HepG2 (cell line): ENCODE results near the gene SLC16A3. TPM values are rescaled to one million over a fixed set of nuclear protein-coding genes. Genes with fewer than 3 reads are reported as not detected.

Experiments used
- BCL6 ChIP-seq: IDR thresholded peaks from 2 replicates; pipeline ENCODE4 v1.6.1; 2016; ENCODE audit warnings: missing genetic modification reagents, missing compliant biosample characterization
- CENPBD1 ChIP-seq: sonication (generic); formaldehyde crosslinking; IDR thresholded peaks from 2 replicates; pipeline ENCODE4 v1.8.0; 2022; ENCODE audit warnings: missing genetic modification reagents, low read depth, mild to moderate bottlenecking, borderline replicate concordance
- CHD4 ChIP-seq: fragments of 200-600 bp; sonication (generic); IDR thresholded peaks from 2 replicates; pipeline ENCODE4 v1.7.0; 2017; ENCODE audit warnings: mild to moderate bottlenecking, low read length, borderline replicate concordance
- CREB1 ChIP-seq, 2 experiments: fragments of 450-650 bp in 1 of 2; IDR thresholded peaks; 2 replicates each; pipeline ENCODE4 v1.6.1; 2016 to 2017; ENCODE audit warnings: control low read depth in 1 of 2, mild to moderate bottlenecking in 1 of 2, missing compliant biosample characterization in 1 of 2, missing genetic modification characterization in 1 of 2
- IRF1 ChIP-seq: sonication (generic); formaldehyde crosslinking; IDR thresholded peaks from 2 replicates; pipeline ENCODE4 v1.4.0; 2020; ENCODE audit warnings: low read depth, mild to moderate bottlenecking, missing genetic modification reagents
- KDM3A ChIP-seq: IDR thresholded peaks from 2 replicates; pipeline ENCODE4 v1.6.1; 2018; ENCODE audit warnings: low read depth, missing compliant biosample characterization
- KDM5B ChIP-seq: sonication (generic); formaldehyde crosslinking; IDR thresholded peaks from 2 replicates; pipeline ENCODE4 v1.4.0; 2020; ENCODE audit warnings: missing genetic modification reagents, mild to moderate bottlenecking, borderline replicate concordance
- MIER2 ChIP-seq: IDR thresholded peaks from 2 replicates; pipeline ENCODE4 v1.6.1; 2016; ENCODE audit warnings: missing biosample characterization, missing genetic modification reagents
- ONECUT2 ChIP-seq: sonication (generic); formaldehyde crosslinking; IDR thresholded peaks from 2 replicates; pipeline ENCODE4 v1.4.0; 2020; ENCODE audit warnings: missing genetic modification reagents
- PCBP1 ChIP-seq: fragments of 200-400 bp; formaldehyde crosslinking; IDR thresholded peaks from 2 replicates; pipeline ENCODE4 v1.6.1; 2017; ENCODE audit warnings: mild to moderate bottlenecking, low read depth, low read length, borderline replicate concordance
- SIN3A ChIP-seq: IDR thresholded peaks from 2 replicates; pipeline ENCODE4 v1.6.1; 2011; ENCODE audit warnings: low read depth, mild to moderate bottlenecking, control low read depth, low read length, borderline replicate concordance
- SNAPC2 ChIP-seq: sonication (generic); formaldehyde crosslinking; IDR thresholded peaks from 2 replicates; pipeline ENCODE4 v1.8.1; 2022; ENCODE audit warnings: mild to moderate bottlenecking, missing genetic modification reagents
- TAF1 ChIP-seq: sonication (generic); formaldehyde crosslinking; IDR thresholded peaks from 2 replicates; pipeline ENCODE4 v1.4.0; 2020; ENCODE audit warnings: missing genetic modification reagents
- ZBTB8A ChIP-seq: sonication (generic); formaldehyde crosslinking; IDR thresholded peaks from 2 replicates; pipeline ENCODE4 v1.4.0; 2020; ENCODE audit warnings: mild to moderate bottlenecking, low read depth, missing genetic modification reagents, borderline replicate concordance
- ZFP36 ChIP-seq: fragments of 150-350 bp; IDR thresholded peaks from 2 replicates; pipeline ENCODE4 v1.6.1; 2018; ENCODE audit warnings: borderline replicate concordance, low read length, low read depth; ENCODE audit not compliant: partially characterized antibody
- ZKSCAN1 ChIP-seq: fragments of 150-350 bp; IDR thresholded peaks from 2 replicates; pipeline ENCODE4 v1.6.1; 2014; ENCODE audit warnings: low read length
- ZNF205 ChIP-seq: IDR thresholded peaks from 2 replicates; pipeline ENCODE4 v1.6.1; 2018; ENCODE audit warnings: missing biosample characterization, missing genetic modification reagents
- ZNF207 ChIP-seq: fragments of 450-650 bp; IDR thresholded peaks from 2 replicates; pipeline ENCODE4 v1.6.1; 2016; ENCODE audit warnings: antibody characterized with exemption, borderline replicate concordance
- ZNF552 ChIP-seq: sonication (generic); formaldehyde crosslinking; IDR thresholded peaks from 2 replicates; pipeline ENCODE4 v1.9.0; 2022; ENCODE audit warnings: missing genetic modification reagents, mild to moderate bottlenecking, borderline replicate concordance
- ZNF556 ChIP-seq: sonication (generic); formaldehyde crosslinking; IDR thresholded peaks from 2 replicates; pipeline ENCODE4 v1.4.0; 2020; ENCODE audit warnings: mild to moderate bottlenecking, missing genetic modification reagents, borderline replicate concordance
- ZNF564 ChIP-seq: sonication (generic); formaldehyde crosslinking; IDR thresholded peaks from 2 replicates; pipeline ENCODE4 v1.8.1; 2023; ENCODE audit warnings: mild to moderate bottlenecking, missing genetic modification reagents
- ZNF772 ChIP-seq: sonication (generic); formaldehyde crosslinking; IDR thresholded peaks from 2 replicates; pipeline ENCODE4 v1.5.0; 2020; ENCODE audit warnings: mild to moderate bottlenecking, missing genetic modification reagents
- polyA plus RNA-seq, 8 experiments: library from polyadenylated mRNA; depleted of rRNA in 3 of 8; stranded (reverse) in 7 of 8; unstranded in 1 of 8; fragments of >200 nt; fragmentation: Illumina TruSeq in 4 of 8; extraction: Trizol in 4 of 8; gene quantifications; 2 replicates each; pipeline versions ENCODE4 v1.2.1 to v1.2.3, GENCODE V29; 2011 to 2016; ENCODE audit warnings: low read depth in 4 of 8, missing spikeins in 1 of 8, mixed read lengths in 1 of 8; ENCODE audit not compliant: insufficient read depth in 1 of 8
- total RNA-seq, 5 experiments: library from RNA; depleted of rRNA; stranded (reverse); fragments of >200 nt; fragmentation: Illumina TruSeq; extraction: Trizol; gene quantifications; 2 replicates each; pipeline ENCODE4 v1.2.3, GENCODE V29; 2016; ENCODE audit warnings: low read depth in 1 of 5
- TF ChIP-seq, protein P1 (sequence below): sonication (generic); formaldehyde crosslinking; IDR thresholded peaks from 2 replicates; pipeline ENCODE4 v1.9.0; 2021; ENCODE audit warnings: mild to moderate bottlenecking, missing genetic modification reagents

SLC16A3 gene
- total and polyA plus RNA-seq, 2 of the 13 experiments (the other 11 are each of a cell fraction or from before 2014, with no cell fraction given) = 242 to 349 TPM

DNA sequence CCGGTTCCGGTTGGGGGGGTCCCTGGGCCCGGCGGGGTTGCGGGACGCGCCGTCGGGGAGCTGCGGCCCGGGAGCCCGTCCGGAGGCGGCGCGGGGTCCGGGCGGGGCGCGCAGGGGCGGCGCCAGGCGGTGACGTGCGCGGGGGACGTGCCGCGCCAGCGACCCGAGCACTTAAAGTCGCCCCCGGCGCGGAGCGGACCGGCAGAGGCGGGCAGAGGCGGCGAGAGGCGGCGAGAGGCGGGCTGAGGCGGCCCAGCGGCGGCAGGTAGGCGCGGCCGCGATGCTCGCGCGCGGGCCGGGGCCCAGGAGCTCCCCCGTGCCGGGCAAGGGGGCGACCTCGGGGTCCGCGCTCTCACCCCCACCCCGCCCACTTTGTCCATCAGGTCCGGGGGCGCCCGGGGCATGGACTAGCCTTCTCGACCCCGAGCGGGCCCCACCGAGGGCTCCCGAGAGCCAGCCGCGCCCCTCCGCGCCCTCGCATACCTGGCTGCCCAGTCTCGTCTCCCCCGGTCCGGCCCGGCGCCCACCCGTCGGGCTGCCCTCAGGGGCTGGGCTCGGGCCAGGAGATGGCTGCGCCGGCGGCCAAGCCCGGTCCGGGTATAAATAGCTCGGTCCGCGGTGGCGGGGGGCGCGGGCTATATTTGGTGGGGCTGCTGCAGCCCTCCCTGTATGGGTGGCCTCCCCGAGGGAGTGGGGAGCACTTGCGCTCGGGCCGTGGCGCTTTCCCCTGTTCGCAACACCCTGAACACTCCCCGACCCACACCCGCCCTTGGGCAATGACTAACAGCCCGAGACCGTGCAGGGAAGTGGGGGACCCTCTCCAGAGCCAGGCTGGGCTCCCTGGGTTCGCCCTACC lies at the start of gene SLC16A3 (continued):
- TF ChIP-seq ZNF556 (CRISPR knock-in tag) (no peak), SIN3A (peak; percentile 91; the same call in 1 of the 2 replicates), ZKSCAN1 (no peak), IRF1 (CRISPR knock-in tag) (no peak), MIER2 (CRISPR knock-in tag) (no peak), SNAPC2 (no peak; the same call in 1 of the 2 replicates), PCBP1 (no peak), ZNF207 (no peak), ONECUT2 (no peak), KDM3A (0 out of 2 replicates have a peak, but pooled peaks have one; percentile 8), KDM5B (CRISPR knock-in tag) (no peak), ZBTB8A (CRISPR knock-in tag) (no peak), ZFP36 (no peak), CREB1 (IDR thresholded peaks at IDR 0.05) (peak; percentile 64; the same call in 1 of the 2 replicates), CREB1 (CRISPR knock-in tag; IDR thresholded peaks at IDR 0.05) (no peak), ZNF564 (CRISPR knock-in tag) (no peak), ZNF552 (CRISPR knock-in tag) (no peak), TAF1 (CRISPR knock-in tag) (peak; percentile 61), CHD4 (no peak), BCL6 (CRISPR knock-in tag) (no peak), ZNF772 (no peak), ZNF205 (no peak), CENPBD1 (CRISPR knock-in tag) (no peak)
- TF ChIP-seq, protein P1, sequence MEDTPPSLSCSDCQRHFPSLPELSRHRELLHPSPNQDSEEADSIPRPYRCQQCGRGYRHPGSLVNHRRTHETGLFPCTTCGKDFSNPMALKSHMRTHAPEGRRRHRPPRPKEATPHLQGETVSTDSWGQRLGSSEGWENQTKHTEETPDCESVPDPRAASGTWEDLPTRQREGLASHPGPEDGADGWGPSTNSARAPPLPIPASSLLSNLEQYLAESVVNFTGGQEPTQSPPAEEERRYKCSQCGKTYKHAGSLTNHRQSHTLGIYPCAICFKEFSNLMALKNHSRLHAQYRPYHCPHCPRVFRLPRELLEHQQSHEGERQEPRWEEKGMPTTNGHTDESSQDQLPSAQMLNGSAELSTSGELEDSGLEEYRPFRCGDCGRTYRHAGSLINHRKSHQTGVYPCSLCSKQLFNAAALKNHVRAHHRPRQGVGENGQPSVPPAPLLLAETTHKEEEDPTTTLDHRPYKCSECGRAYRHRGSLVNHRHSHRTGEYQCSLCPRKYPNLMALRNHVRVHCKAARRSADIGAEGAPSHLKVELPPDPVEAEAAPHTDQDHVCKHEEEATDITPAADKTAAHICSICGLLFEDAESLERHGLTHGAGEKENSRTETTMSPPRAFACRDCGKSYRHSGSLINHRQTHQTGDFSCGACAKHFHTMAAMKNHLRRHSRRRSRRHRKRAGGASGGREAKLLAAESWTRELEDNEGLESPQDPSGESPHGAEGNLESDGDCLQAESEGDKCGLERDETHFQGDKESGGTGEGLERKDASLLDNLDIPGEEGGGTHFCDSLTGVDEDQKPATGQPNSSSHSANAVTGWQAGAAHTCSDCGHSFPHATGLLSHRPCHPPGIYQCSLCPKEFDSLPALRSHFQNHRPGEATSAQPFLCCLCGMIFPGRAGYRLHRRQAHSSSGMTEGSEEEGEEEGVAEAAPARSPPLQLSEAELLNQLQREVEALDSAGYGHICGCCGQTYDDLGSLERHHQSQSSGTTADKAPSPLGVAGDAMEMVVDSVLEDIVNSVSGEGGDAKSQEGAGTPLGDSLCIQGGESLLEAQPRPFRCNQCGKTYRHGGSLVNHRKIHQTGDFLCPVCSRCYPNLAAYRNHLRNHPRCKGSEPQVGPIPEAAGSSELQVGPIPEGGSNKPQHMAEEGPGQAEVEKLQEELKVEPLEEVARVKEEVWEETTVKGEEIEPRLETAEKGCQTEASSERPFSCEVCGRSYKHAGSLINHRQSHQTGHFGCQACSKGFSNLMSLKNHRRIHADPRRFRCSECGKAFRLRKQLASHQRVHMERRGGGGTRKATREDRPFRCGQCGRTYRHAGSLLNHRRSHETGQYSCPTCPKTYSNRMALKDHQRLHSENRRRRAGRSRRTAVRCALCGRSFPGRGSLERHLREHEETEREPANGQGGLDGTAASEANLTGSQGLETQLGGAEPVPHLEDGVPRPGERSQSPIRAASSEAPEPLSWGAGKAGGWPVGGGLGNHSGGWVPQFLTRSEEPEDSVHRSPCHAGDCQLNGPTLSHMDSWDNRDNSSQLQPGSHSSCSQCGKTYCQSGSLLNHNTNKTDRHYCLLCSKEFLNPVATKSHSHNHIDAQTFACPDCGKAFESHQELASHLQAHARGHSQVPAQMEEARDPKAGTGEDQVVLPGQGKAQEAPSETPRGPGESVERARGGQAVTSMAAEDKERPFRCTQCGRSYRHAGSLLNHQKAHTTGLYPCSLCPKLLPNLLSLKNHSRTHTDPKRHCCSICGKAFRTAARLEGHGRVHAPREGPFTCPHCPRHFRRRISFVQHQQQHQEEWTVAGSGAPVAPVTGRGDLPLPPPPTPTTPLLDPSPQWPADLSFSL (CRISPR knock-in tag) = no peak
